ENCODE results near the gene CLMN.
"Not testable (repeated sequence)": the region's sequence is repeated elsewhere in the genome, so short reads cannot be mapped to it uniquely, and the experiment has no call there.

The CLMN gene

DNA sequence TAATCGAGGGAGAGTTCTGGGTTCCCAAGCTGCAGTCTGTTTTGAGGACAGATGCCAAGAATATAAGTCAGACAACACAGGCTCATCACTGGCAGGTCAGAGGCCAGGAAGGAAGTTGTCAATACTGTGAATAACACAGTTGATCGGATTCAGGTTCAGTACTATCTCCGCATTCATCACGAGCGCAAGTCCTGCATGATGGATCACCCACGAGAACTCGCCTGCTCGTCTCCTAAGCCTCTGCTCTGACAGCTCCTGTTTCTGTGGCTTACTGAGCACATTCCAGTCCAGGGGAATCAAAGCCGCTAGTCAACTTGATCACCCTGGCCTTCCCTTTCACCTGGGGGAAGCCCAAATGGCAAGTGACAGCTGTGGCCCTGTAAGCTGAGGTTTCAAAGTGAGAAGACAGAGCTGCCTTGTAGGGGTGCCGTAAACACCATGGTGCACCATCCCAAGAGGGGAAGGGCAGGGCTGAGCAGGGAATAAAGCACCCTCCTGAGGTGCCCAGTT is 102.3 kb downstream of the CLMN start:
- DNase-seq (ENCODE audit: low spot score), result no peak

DNA sequence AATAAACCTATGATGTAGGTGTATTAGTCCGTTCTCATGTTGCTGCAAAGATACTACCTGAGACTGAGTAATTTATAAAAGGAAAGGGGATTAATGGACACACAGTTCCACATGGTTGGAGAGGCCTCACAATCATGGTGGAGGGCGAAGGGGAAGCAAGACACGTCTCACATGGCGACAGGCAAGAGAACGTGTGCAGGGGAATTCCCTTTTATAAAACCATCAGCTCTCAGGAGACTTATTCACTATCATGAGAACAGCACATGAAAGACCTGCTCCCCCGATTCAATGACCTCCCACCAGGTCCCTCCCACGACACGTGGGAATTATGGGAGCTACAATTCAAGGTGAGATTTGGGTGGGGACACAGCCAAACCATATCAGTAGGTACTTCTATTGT is 103.7 kb downstream of the CLMN start:
- no peak for DNase-seq (ENCODE audit: low spot score)

DNA sequence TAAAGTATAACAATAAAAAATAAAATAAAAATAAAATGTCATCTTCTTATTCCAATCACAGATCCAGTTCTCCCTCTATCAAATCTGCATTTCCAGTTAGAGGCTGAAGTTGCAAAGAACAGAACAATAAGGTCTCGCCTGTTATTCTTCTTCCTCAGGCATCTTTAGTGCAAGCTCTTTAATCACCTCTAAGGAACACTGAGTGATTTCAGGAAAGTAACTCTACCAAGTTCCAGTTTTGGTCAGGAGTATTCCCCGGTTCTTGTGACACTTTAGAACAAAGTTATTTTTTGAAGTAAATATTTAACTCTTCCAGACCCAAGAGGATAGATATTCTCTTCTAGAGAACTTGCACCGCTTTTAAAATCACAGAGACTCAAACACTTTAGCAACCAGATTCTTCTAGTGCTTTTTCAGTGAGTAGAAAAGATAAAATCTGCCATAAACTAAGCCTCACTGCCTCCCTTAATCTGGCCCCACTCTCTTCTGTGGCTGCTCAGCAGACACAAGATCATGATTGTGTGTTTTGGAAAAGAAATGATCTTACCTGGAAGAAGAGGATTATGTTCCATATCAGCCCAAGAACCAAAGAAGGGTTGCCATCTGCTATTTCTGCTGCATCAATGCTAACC is 104.5 kb downstream of the CLMN start:
- DNase-seq (ENCODE audit: low spot score), result no peak

DNA sequence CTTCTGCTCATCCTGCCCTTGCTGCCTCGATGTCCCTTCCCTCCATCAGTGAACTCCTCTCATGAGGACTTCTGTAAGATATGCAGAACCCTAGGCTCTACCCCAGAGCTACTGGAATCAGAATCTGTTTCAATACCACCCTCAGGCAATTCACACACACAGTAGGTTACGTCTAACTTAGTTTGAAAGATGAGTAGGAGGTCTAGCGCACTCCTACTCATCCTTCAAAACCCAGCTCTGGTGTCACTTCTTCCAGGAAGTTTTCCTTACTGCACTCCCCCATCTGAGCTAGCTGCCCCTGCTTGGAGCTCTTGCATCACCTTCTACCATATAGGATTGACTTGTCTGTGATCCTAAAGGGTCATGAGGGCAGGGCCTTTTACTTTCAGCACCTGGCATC is 105.9 kb downstream of the CLMN start:
- DNase-seq (ENCODE audit: low spot score), result no peak

DNA sequence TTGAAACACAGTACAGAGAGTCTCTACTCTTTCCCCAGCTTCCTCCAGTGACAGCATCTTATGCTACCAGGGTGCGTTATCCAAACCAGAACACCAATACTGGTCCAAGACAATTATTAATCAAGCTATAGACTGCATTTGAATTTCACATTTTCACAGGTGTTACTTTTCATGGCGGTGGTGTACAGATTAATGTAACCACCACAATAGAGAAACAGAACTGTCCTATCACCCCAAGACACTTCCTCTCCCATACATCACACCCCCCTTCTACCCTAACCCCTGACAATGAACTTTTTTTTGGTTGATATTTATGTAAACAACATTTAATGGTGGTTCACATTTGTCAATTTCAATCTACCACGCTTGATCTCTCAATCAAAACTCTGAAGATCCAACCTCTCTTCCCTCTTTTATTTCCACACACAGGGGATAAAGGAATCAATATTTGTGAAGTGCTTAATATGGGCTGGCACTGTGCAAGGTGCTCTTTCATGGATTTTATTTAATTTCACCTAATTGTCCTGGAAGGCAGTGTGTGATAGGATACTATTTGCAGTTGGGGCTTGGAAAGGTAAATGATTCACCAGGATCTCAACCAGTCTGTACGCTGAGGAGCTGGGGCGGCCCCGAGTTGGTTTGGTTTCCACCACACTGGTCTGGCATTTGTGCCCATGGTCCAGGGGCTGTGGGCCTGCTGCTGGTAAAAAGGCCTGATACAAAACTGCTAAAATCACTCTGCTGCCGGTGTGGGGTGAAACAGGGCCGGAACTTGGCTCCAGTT is 107.8 kb downstream of the CLMN start:
- no peak for DNase-seq (ENCODE audit: low spot score)

DNA sequence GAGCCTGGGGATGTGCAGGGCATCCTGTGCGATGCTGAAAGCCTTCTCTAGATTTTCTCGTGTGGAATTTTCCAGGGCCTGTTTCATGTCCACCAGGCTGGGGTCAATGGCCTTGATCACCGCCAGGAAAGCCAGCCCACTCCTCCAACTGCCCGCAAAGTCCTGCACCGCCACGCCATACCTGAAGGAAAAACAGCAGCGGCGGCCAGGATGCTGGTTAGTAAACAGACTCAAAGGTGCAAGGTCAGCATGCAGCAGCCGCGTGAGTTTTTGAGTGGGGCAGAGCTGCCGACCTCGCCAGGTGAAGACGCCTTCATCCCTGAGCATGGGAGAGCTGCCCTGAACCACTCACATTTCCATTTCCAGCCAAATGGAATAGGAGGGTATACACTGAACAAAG is 109.0 kb downstream of the CLMN start:
- no peak for DNase-seq (ENCODE audit: low spot score)

DNA sequence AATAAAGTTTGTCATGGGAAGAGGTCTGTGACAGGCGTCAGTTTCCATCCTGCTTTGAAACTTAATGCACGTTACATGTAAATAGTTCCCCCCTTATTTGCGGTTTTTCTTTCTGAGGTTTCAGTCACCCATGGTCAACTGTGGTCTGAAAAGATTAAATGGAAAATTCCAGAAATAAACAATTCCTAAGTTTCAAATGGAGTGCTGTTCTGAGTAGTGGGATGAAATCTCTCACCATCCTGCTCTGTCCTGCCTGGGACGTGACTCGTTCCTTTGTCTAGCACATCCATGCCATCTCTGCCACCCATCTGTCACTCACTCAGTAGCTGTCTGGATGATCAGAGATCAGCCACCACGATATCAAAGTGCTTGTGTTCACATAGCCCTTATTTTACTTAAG is 111.1 kb downstream of the CLMN start:
- no peak for DNase-seq (ENCODE audit: low spot score)

DNA sequence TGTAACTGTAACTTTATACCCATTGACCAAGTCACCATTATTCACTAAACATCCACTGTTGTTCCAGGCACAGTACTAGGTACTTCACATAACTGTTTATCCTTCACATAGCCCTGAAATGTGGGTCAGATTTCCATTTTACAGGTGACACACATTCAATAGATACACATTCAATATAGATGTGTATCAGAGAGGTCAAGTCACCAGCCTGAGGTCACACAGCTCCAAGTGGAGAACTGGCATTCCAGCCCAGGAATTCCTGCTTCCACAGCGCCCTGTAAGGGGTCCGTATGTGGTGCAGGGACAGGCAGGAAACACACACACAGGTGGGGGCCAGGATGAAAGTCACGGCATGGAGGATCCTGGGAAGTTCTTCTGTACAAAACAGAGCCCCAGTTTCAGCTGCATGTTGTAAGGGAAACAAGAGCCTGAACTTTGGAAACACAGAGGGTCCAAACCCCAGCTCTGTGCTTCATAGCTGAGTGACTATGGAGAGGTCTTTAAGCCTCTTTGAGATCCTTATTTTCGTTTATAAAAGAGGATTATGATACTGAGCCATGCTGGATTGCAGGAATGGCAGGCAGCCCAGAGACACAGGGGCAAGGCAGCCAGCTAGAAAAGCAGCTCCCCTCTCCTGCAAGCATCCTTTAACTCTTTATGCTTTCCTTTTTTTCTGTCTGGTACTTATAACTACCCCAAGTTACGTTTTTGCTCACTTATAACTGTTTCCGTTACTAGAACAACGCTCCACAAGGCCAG is 112.1 kb downstream of the CLMN start:
- DNase-seq (ENCODE audit: low spot score), result no peak

DNA sequence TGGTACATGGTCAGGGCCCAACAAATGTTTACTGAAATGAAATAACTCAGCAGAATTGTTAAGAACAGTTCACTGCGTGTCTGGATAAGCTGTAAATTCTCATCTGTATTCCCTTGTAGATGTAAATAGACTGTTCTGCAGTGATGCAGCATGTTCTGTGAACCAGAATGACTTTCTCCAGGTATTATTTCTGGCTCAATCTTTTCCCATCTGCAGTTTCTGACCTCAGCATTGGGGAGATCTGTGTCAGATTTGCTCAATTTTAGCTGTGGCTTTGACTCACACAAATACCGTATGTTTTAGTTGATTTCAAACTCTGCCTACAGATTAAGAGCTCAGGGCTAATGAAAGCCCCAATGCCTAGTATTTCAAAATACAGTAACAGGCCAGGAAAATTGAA is 113.2 kb downstream of the CLMN start:
- DNase-seq (ENCODE audit: low spot score), result no peak

DNA sequence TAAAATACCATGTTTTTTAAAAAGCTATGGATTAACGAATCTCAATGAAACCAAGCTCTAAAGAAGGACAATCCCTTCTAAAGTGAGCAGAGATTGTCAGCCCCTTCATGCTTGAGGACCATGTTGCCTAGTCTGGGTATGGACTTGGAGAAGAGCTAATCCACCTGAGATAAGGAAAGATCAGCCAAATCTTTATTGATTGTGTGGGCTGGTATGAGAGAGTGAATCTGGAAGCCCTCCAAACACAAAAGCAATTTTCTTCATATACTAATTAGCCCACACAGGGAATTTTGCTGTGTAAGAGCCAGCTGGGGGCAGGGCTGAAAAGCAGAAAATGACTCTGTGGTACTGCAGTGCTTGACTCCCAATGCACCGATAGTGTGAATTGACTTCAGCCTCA is 115.0 kb downstream of the CLMN start:
- DNase-seq (ENCODE audit: low spot score), result no peak

DNA sequence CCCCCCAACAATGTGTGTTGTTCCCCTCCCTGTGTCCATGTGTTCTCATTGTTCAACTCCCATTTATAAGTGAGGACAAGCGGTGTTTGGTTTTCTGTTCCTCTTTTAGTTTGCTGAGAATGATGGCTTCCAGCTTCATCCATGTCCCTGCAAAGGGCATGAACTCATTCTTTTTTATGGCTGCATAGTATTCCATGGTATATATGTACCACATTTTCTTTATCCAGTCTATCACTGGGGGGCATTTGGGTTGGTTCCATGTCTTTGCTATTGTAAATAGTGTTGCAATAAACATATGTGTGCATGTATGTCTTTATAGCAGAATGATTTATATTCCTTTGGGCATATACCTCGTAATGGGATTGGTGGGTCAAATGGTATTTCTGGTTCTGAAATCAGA is 118.0 kb downstream of the CLMN start:
- not testable (repeated sequence) for DNase-seq (ENCODE audit: low spot score)

DNA sequence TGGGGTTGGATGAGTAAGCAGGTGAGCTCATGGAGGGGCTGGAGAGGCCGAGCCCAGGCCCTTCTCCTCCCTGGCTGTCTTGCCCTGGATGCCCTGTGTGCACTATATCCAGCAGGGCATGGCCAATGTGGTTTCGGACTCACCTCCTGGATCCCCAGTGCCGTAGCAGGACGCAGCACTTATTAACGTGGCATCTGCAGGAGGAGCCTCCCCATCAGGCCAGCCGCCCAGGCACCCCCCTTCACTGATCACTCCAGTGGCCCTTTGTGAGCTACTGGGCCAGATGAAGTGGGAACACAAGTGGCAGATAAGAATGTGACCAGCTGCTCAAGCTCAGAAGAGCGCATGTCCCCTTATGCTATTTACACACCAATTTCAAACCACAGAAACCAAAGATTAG is 119.3 kb downstream of the CLMN start:
- DNase-seq (ENCODE audit: low spot score), result no peak

DNA sequence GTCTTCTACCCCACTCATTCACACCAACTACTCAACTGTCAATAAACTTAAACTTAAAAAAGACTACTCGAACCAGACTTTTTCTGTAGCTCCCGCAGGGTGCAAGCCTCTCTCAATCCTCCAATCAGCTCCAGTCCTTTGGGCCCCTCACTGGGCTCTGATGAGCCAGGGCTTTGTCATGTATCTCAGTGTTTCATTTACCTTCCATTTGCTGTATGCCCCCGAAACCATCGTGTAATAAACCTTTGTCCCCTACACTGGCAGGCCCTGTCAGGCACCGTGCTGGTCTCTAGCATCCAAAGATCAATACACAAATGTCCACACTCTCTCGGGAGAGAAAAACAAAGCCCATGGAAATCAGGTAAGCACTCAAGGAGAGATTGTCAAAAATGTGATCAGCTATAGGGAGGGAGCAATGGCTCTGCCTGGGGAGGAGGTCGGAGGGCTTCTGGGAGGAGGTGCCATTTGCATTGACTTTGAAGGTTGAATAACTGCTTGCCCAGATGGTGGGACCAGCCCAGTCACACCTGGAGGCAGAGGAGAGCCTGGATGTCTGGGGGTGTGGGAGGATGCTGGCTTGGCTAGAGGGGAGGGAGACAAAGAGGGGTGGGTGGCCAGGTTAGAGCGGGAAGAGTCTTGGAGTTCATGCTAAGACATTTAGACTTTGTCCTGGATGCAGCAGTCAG is 120.3 kb downstream of the CLMN start:
- DNase-seq (ENCODE audit: low spot score), result no peak

DNA sequence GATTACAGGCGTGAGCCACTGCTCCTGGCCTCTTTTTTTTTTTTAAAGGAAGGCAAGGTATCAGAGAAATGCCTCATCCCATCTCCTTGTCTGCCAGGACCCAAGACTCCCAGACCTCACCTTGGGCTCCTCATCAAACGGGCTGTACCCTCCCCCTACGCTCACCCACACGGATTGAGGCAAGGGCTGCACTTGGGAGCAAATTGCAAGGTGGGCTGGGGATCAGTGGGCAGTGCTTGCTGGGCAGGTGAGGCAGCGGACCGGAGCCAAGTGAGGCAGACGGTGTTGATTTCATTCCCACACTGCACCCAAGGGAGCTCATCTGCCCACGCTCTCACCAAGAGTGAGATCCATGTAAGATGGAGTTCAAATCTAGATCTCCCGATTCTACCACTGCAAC is 121.4 kb downstream of the CLMN start:
- no peak for DNase-seq (ENCODE audit: low spot score)

DNA sequence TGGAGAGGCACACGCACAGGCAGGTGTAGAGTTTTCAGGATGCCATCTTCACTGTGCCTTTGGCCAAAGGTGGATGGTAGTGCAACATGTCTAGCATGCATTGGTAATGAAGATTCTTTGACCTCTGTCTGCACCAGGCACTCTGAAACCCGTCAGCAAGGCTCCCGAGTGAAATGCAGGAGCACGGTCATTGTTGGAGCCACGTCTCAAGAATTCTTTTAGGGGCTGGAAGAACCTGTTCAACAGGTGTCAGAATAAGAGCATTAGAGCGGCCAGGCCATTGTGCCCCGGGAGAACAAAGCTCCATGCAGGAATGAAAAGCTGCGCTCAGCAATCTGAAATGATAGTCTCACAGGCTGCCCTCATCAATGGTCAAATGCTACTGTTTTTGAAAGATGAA is 122.2 kb downstream of the CLMN start:
- DNase-seq (ENCODE audit: low spot score), result no peak

DNA sequence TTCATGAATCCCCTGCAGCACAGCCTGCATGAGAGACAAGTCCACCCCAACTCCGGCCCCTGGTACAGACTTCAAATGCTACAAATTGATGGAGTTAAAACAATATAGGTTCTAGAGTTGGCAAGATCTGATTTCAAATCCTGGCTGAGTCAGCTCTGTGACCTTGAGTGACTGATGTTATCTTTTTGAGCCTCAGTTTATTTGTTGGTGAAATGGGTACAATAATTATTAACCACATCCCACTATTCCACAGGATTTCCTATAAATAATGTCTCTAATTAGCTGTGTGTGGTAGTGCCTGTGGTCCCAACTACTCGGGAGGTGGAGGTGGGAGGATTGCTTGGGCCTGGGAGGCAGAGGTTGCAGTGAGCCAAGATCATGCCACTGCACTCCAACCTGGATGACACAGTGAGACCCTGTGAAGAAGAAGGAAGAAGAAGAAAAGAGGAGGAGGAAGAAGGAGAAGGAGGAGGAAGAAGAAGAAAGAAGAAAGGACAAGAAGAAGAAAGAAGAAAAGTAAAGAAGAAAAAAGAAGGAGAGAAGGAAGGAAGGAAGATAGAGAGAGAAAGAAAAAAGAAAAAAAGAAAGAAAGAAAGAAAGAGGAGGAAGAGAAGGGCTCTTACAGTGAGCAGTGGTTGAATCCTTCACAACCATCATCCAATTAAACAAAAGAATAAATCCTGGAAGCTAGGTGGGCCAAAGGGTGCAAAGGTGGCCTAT is 122.7 kb downstream of the CLMN start:
- no peak for DNase-seq (ENCODE audit: low spot score)

DNA sequence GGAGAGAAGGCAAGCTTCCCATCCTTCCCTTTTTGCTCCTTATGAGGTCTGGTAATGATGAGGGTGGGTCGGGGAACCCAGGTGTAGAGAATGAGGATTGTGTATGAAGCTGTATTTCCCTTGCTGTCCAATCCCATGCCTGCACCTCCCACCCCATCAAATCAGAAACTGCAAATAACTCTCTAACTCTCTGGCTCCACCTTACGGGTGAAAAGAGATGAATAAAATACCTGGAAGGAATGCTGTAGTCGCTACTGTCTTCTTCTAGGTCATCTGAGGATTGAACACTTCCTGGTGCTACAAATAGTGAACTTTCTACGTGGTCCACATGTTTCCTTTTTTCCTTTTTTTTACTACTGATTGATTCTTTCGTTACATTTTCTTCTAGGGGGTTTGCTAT is 123.4 kb downstream of the CLMN start:
- no peak for DNase-seq (ENCODE audit: low spot score)

DNA sequence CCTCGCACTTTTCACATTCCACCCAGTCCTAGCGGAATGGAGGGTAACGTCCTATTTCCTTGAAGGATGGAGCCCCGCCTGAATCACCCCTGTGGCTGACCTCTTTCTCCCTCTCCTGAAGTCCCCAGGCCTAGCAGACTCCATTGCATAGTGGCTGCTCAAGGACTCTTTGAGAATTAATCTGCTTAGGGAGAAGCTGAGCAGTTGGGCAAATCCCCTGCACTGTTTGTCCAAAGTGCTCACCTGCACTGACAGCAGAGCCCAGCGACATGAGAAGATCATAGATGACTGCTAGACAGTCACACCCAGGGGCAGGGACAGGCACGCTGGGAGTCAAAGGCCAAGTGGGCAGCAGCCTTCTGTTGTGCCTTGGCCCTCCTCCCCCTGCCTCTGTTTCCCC is 124.7 kb downstream of the CLMN start:
- no peak for DNase-seq (ENCODE audit: low spot score)

DNA sequence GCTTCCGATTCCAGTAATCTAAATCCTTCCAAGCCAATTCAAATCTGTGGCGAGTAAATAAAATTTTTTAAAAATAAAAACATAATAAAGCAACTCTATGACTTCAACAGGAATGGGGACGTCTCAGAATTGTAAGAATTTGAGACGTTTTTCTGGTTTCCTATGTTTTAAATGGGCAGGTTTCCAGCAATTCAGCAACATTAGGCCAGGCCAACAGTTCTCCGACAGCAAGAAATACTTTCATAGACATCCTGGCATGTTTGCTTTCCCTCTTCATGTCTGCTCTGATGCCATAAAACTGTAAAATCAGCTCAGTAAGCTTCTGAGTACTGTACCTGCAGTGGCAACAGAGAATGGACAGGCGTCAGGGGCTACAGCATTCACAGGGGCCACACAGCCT is 126.6 kb downstream of the CLMN start:
- no peak for DNase-seq (ENCODE audit: low spot score)

DNA sequence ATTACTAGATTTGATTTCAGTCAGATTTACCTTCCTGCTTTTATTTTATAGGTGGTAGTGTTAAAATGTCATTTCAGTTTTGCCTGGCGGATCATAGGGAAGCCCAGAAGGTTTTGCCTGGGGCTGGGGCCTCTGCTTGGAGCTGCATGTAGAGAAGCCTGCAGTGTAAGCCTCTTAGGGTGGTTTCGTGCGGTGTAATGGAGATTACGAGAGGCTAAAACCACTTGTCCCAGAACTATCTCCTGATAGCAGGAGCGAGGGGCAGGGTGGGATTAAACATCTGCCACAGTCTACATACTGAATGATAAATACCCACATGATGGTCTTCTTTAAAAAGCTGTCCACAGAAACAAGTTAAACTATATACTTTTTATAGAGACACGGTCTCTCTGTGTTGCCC is 127.4 kb downstream of the CLMN start:
- no peak for DNase-seq (ENCODE audit: low spot score)

DNA sequence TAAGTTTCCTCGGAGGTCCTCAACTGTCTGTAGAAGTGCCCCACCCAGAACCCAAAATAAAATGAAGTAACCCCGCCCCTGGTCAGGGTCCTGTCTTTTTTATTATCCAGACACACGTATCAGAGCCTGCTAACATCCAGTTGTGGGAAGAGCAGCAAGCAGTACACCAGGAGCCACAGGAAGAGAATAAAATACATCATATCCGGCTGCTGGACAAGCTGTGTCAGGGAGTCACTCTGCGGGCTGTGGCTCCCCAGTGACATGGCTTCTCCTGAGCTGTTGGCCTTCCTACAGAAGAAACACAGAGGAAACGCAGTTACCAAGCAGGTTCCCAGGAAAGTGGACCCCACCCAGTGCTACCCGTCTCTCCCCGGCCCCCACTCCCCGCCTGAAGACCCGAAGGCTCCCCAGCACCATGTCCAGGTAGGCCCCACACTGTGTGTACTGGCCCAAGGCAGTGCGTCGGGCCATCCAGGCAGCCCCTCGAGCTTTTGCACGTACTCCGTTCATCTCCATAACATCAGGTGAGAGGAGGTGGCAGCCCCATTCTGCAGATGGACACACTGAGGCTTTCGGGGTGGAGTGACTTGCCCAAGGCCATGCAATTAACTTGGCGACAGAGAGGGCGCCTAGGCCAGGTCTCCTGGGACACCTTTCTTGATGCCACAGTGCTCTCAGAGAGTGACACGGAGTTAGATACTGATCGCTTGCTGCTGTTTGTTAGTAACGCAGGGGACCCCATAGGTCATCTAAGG is 128.1 kb downstream of the CLMN start:
- DNase-seq (ENCODE audit: low spot score), result no peak

Data from hepatic stellate cell (primary cell).